Neuron (in vitro differentiated cells): ENCODE data around the gene RCBTB2.
"Not testable (repeated sequence)": the region's sequence is repeated elsewhere in the genome, so short reads cannot be mapped to it uniquely, and the experiment has no call there.

ENCODE experiments used
- H2AFZ ChIP-seq: one replicate; pipeline ENCODE4 v1.6.1; 2013; ENCODE audit warnings: low read depth, mild to moderate bottlenecking, inconsistent platforms, low read length, moderate library complexity
- H3K27me3 ChIP-seq: one replicate; pipeline ENCODE4 v1.6.1; 2013; ENCODE audit warnings: low read length; ENCODE audit not compliant: insufficient read depth
- H3K36me3 ChIP-seq: one replicate; pipeline ENCODE4 v1.6.1; 2013; ENCODE audit warnings: low read length; ENCODE audit not compliant: insufficient read depth
- H3K4me1 ChIP-seq: one replicate; pipeline ENCODE4 v1.6.1; 2013; ENCODE audit warnings: low read length; ENCODE audit not compliant: insufficient read depth
- H3K4me3 ChIP-seq: 2 replicates; pipeline ENCODE4 v1.5.1; 2013; ENCODE audit warnings: mild to moderate bottlenecking, low read length, moderate library complexity
- H3K9me3 ChIP-seq: one replicate; pipeline ENCODE4 v1.6.1; 2013; ENCODE audit warnings: low read length

RCBTB2 gene

DNA sequence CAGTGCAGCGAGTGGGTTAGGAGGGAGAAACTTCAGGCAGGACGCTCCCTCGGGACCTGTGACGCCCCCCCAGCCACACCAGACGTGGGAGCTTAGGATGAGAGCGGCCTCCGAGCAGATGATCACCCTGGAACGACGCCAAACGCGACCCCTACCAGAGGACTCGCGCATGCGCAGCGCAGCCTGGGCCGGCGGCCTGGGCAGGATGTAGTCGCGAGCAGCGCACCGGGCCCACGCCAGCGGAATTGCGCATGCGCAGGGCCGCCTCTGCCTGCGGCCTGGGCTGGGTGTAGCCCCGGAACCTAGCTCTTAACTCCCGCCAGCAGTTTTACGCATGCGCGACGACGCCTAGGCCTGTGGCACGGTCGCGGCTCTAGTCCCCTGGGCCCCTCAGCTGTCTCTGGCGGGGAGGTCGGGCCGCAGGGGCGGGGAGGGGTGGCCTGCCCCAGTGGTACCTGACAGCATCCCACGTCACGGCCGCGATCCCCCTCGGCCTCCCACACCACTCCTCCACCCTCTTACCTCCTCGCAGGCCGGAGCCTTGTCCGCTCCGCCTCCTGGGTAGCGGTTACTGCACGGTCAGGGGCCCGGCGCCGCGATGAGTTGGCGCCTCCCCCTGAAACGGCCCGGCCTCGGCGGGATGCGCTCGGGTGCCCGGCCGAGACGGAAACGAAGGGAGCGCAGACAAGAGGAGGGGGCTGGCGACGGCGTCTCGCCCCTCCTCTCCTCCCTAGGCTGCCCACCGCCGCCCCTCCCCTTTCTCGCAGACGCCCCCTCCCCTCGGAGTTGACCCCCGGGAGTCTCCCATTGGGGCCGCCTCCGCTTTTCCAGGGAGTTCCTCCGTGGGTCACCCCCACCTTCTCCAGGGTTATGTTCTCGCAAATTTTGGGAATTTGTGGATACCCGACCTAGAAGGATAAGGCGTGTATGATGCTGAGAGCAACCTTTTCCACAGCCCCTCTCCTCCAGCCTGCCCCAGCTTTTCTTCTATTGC is at the start of gene RCBTB2:
Gene RCBTB2, minus strand, starts transcription at position 575 of the 994 bp plus-strand sequence. CDS start 11,141 bp downstream, outside the sequence.
- no peaks in the 10 kb centered on the region for H3K27me3 ChIP-seq
- H3K9me3 ChIP-seq, result no peaks in the 10 kb centered on the region
- no peaks in the 10 kb centered on the region for H3K36me3 ChIP-seq
- peak within 1 kb of the TSS; percentile 85 for H2AFZ ChIP-seq
- H3K4me1 ChIP-seq, result peaks cover 14% of the 10 kb centered on the region
- peak within 1 kb of the TSS; percentile 85 for H3K4me3 ChIP-seq

DNA sequence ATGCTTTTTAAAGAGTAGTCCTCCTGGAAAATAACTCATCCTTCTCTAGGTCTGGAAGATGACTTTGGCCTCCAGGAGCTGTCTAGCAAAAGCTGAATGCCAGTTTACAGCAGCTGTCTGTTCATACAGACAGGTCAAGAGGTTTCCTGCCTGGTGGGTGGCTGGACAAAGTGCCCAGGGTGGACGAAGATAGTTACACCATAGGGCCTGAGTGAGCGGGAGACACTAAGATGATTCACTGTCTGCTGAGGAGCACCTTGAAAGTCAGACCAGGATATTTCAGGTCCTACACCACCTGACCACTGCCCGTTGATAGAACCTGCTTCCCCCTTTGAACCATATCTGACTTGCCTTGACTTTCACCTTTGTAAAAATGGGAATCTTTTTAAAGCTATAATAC is 49.2 kb upstream of the RCBTB2 start:
- no peak overlapping the region for H3K4me3 ChIP-seq
- H3K4me1 ChIP-seq, result peaks cover 14% of the 10 kb centered on the region
- H3K36me3 ChIP-seq, result no peaks in the 10 kb centered on the region
- H3K27me3 ChIP-seq, result no peaks in the 10 kb centered on the region
- no peaks in the 10 kb centered on the region for H3K9me3 ChIP-seq
- no peak overlapping the region for H2AFZ ChIP-seq

DNA sequence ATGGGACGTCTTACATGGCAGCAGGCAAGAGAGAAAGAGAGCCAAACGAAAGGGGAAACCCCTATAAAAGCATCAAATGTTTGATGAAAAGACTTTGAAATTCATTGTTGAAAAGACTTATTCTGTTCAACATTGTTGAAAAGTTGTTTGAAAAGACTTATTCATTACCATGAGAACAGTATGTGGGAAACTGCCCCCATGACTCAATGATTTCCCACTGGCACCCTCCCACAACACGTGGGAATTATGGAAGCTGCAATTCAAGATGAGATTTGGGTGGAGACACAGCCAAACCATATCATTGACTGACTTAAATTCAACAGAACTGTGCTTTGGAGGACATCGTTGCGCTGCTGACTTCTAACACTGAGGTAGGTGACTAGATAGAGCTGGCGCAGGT is 48.0 kb upstream of the RCBTB2 start:
- Histone ChIP-seq H3K4me3 (no peak overlapping the region), H3K27me3 (no peaks in the 10 kb centered on the region), H3K36me3 (no peaks in the 10 kb centered on the region)

DNA sequence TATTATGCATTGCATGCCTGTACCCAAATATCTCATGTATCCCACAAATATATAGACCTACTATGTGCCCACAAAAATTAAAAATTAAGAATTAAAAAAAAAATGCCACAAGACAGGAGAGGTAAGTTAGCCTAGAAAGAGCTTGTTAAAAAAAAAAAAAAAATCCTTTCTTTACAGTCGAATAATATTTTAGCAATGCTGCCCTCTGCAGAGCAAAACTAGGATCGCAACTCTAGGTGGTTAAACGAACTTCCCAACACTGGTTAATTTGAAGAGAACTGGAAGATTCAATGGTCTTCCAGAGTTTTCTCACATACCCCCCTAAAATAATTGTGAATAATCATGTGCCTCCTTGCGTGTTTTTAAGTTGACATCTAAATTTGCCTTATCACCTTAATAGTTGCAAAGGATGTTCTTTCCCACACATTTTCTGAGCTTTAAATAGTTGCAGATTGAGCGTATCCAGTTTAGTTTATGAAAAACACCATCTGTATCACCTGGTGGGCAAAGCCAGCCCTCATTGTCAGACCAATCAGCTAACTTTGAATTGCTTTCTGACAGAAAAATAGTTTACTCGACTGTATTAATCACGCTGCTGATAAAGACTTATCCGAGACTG is 47.4 kb upstream of the RCBTB2 start:
- no peak overlapping the region for H3K4me3 ChIP-seq
- no peaks in the 10 kb centered on the region for H3K27me3 ChIP-seq
- peaks cover 7% of the 10 kb centered on the region for H3K4me1 ChIP-seq
- H2AFZ ChIP-seq, result no peak overlapping the region
- no peaks in the 10 kb centered on the region for H3K36me3 ChIP-seq
- H3K9me3 ChIP-seq, result no peaks in the 10 kb centered on the region

More for the DNA sequence above, 48.0 kb upstream of the RCBTB2 start:
- no peaks in the 10 kb centered on the region for H3K9me3 ChIP-seq
- H3K4me1 ChIP-seq, result peaks cover 11% of the 10 kb centered on the region
- no peak overlapping the region for H2AFZ ChIP-seq

DNA sequence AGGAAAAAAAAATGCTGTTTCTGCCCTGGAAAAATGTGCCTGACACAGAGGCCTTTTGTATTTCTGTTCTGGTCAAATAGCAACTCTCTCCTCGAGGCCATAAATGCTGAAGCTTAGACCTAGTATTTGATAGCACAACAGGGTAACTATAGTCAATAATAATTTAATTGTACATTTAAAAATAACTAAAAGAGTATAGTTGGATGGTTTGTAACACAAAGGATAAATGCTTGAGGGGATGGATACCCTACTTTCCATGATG is 47.0 kb upstream of the RCBTB2 start:
- not testable (repeated sequence) for H2AFZ ChIP-seq, H3K27me3 ChIP-seq, H3K4me1 ChIP-seq, H3K36me3 ChIP-seq, H3K9me3 ChIP-seq, H3K4me3 ChIP-seq

DNA sequence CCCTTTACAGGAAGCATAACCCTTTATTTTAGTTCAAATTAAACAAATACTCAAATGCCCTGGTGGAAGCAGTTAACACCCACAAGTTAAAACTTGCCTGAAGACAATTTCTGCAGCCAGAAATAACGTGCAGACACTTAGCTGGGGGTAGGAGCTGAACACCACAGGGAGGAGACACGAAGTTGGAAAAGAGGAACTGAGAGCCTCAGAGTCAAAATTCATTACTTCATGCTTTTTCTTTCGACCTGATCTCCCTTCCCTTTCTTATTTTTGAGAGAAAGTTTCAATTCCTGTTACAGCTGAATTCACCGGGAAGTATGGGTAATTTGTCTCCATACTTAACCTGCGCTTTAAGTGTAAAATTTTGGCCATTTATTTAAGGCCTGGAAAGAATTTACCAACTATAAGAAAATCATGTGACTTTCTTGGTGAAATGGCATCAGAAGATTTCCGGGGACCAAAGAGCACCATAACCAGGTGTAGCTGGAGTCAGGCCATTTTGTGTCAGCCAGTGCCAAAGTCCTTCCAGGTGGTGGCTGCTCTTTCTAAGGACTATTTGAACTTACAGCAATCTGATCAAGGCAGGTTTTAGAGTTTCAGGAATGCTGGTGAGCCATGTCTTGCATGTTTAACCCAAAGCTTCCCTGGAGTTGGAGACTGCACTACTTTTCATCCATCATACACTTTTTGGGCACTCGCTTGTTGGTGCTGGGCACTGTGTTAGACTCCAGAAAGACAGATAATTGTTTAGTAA is 46.5 kb upstream of the RCBTB2 start:
- H3K4me1 ChIP-seq, result no peaks in the 10 kb centered on the region
- H2AFZ ChIP-seq, result no peak overlapping the region
- no peaks in the 10 kb centered on the region for H3K36me3 ChIP-seq
- H3K27me3 ChIP-seq, result no peaks in the 10 kb centered on the region
- no peak overlapping the region for H3K4me3 ChIP-seq
- H3K9me3 ChIP-seq, result no peaks in the 10 kb centered on the region

DNA sequence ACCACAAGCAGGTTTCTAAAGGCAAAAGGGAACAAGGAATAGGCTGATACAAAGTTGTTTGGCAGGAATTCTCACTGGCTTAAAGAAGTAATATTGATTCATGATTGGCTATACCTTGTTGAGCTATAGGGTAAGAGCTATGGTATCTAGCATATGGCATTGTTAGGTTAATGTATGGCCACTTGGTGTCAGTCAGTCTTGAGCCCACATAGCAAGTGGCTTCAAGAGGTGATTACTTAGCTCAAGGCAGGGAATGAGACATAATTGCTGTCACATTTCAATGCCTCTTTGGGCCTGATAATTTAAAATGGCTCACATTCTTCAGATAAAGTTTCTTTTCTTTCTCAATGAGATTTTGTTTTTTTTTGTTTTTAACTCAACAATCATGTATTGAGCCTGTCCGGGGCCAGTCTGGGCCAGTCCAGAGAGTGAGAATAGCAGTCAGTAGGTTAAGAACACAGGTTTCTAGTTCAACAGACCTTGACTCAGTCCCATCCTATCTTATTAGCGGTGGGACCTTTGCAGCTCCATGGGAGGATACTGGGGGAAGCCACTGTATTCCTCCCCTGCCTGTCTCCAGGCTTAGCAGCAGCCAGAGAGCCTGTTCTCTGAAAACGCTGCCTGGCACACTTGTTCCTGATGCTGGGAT is 45.8 kb upstream of the RCBTB2 start:
- Histone ChIP-seq H3K4me1 (no peaks in the 10 kb centered on the region), H3K27me3 (no peaks in the 10 kb centered on the region), H3K9me3 (no peaks in the 10 kb centered on the region), H3K4me3 (no peak overlapping the region), H3K36me3 (no peaks in the 10 kb centered on the region), H2AFZ (no peak overlapping the region)

DNA sequence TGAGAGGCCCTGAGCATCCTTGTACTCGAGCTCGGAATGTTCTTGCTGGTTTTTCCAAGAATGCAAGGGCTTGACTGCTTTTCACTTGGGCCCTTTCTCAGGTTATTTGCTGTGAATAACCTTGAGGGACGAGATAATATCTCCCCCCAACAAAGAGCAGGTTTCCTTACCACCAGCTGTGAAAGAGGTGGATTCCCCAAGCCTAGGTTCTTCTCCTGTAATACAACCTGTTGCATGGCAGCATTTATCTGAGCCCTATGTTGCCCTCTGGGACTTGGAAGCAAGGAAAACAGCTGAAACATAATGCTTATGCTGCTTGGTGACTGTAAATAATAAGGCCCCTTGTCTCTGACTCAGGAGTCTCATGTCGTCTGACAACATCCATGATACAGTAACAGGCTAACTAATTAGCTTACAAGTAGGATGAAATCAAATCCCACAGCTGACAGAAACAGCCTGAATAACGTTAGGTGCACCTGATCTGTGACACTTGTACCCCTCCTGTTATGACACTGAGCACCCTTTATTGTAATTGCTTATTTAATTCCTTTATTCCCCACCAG is 43.6 kb upstream of the RCBTB2 start:
- Histone ChIP-seq H3K4me3 (no peak overlapping the region), H3K4me1 (no peaks in the 10 kb centered on the region), H3K27me3 (no peaks in the 10 kb centered on the region), H3K36me3 (no peaks in the 10 kb centered on the region), H2AFZ (no peak overlapping the region), H3K9me3 (no peaks in the 10 kb centered on the region)

DNA sequence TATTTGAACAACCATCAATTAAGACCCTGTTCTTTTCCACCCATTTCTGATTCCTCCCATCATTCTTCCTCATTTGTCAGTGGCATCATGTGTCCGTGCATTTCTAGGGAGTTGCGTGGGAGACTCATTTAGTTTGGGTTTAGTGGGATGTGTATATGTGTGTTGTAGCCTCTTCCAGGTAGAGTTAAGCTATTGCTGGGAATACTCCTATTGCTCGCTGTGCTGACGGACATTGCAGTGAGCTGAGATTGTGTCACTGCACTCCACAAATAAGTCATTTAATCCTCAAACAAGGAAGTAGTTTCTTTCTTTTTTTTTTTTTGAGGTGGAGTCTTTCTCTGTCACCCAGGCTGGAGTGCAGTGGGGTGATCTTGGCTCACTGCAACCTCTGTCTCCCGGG is 42.2 kb upstream of the RCBTB2 start:
- Histone ChIP-seq H3K27me3 (no peaks in the 10 kb centered on the region), H2AFZ (no peak overlapping the region), H3K4me3 (no peak overlapping the region), H3K9me3 (no peaks in the 10 kb centered on the region), H3K4me1 (no peaks in the 10 kb centered on the region), H3K36me3 (no peaks in the 10 kb centered on the region)

DNA sequence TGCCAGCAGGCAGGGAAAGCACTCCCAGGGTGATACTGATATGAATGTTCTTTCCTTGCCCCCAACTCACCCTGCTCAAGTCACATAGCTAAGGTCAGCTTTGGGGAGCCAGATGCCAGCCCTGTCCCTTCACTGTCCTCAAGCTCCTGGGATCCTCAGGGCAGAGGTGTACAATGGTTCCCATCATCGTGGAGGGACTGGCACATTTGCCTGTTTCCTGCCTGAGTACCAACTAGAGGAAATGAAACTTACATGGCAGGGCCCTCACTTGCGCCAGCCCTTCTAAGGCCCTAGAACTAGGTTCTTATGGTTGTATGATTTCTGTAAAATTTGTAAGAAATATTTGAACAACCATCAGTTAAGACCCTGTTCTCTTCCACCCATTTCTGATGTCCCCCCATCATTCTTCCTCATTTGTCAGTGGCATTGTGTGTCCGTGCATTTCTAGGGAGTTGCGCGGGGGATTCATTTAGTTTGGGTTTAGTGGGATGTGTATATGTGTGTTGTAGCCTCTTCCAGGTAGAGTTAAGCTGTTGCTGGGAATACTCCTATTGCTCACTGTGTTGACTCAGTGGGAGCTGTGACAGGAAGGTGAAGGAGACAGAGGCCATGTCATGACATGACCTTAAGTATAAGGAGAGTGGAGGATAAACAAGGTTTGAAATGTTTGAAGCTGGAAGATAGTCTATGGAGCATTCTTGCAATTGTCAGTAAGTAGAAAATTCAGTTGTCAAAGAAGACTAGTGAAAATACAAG is 41.3 kb upstream of the RCBTB2 start:
- Histone ChIP-seq H3K27me3 (no peaks in the 10 kb centered on the region), H3K4me1 (peaks cover 2% of the 10 kb centered on the region), H3K9me3 (no peaks in the 10 kb centered on the region), H3K36me3 (no peaks in the 10 kb centered on the region), H3K4me3 (no peak overlapping the region), H2AFZ (no peak overlapping the region)

DNA sequence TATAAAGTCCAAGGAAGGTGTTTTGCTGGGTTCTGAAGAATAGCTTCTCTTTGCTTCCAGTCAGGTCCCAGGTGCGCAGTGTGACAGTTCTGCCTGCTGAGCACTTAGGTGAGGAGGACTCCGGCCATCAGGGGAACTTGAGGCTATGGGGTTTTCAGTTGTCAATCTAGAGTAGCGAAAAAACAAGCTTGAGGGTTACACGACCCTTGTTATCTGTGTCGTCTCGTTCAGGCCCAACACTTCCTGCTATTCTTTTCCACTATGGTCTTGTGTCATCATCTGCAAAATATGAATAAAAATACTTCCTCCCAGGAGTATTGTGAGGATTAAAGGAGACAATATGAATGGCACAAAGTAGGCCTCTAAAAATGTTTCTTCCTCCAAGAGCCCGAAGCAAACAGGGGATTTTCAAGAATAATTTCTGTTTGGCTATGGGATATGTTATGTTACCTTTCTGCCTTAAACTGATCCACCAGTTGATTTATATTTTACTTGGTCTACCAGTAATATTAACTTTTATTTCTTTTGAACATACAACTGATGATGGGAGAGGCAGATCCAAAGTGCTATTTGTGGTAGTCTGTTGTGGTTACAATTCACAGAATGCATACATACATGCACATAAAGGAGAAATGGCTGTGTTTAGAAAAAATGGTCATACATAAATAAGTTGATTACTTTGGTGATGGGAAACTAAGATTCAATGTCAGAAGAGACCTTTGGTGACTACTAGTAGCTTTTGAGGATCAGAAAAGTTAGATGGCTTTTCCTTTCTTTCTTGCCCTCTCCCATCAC is 40.5 kb upstream of the RCBTB2 start:
- H3K4me3 ChIP-seq, result no peak overlapping the region
- no peaks in the 10 kb centered on the region for H3K9me3 ChIP-seq
- no peaks in the 10 kb centered on the region for H3K36me3 ChIP-seq
- H3K27me3 ChIP-seq, result no peaks in the 10 kb centered on the region
- peaks cover 4% of the 10 kb centered on the region for H3K4me1 ChIP-seq
- H2AFZ ChIP-seq, result no peak overlapping the region
